SK-N-SH treated with all-trans-retinoic acid at 6 μM for 48 hours (cell line): Measurements from ENCODE around the gene IRAG1.

Experiments
- ATAC-seq: fragments of 200-7000 bp; cut with Tn5 transposase; 3 replicates; pipeline ENCODE4 v1.9.1; 2020; ENCODE audit warnings: mild to moderate bottlenecking, moderate library complexity
- ARNTL ChIP-seq: fragments of 450-650 bp; formaldehyde crosslinking; IDR thresholded peaks from 2 replicates; pipeline ENCODE4 v1.5.0; 2020; ENCODE audit warnings: low read depth, mild to moderate bottlenecking, moderate library complexity, borderline replicate concordance
- BACH2 ChIP-seq: fragments of 250-450 bp; sonication (Bioruptor Pico); IDR thresholded peaks from 2 replicates; pipeline ENCODE4 v1.9.0; 2021; ENCODE audit warnings: mild to moderate bottlenecking, borderline replicate concordance
- CREB5 ChIP-seq: fragments of 250-450 bp; sonication (Bioruptor Pico); IDR thresholded peaks from 2 replicates; pipeline ENCODE4 v1.5.1; 2020; ENCODE audit warnings: low read depth, mild to moderate bottlenecking, moderate library complexity
- CSDC2 ChIP-seq: fragments of 250-450 bp; sonication (Bioruptor Pico); IDR thresholded peaks from 2 replicates; pipeline ENCODE4 v1.5.0; 2020; ENCODE audit warnings: mild to moderate bottlenecking, moderate library complexity
- CSRNP3 ChIP-seq: fragments of 250-450 bp; sonication (Bioruptor Pico); IDR thresholded peaks from 2 replicates; pipeline ENCODE4 v1.5.1; 2021; ENCODE audit warnings: mild to moderate bottlenecking, moderate library complexity
- ESRRG ChIP-seq: fragments of 250-450 bp; sonication (Bioruptor Pico); IDR thresholded peaks from 2 replicates; pipeline ENCODE4 v1.6.1; 2021; ENCODE audit warnings: mild to moderate bottlenecking
- GLIS3 ChIP-seq: fragments of 250-450 bp; sonication (Bioruptor Pico); IDR thresholded peaks from 2 replicates; pipeline ENCODE4 v1.5.0; 2020; ENCODE audit warnings: mild to moderate bottlenecking, moderate library complexity
- ISL1 ChIP-seq: fragments of 250-450 bp; sonication (Bioruptor Pico); IDR thresholded peaks from 2 replicates; pipeline ENCODE4 v2.1.2; 2022; ENCODE audit warnings: mild to moderate bottlenecking, moderate library complexity
- OSR1 ChIP-seq: fragments of 250-450 bp; sonication (Bioruptor Pico); IDR thresholded peaks from 2 replicates; pipeline ENCODE4 v1.8.0; 2022; ENCODE audit warnings: moderate library complexity, mild to moderate bottlenecking, inconsistent platforms
- PATZ1 ChIP-seq: fragments of 250-450 bp; sonication (Bioruptor Pico); IDR thresholded peaks from 2 replicates; pipeline ENCODE4 v1.8.0; 2020; ENCODE audit warnings: mild to moderate bottlenecking, moderate library complexity, borderline replicate concordance
- POU6F1 ChIP-seq: fragments of 250-450 bp; sonication (Bioruptor Pico); IDR thresholded peaks from 2 replicates; pipeline ENCODE4 v1.8.0; 2021; ENCODE audit warnings: low read depth, mild to moderate bottlenecking, moderate library complexity, borderline replicate concordance
- PPARA ChIP-seq: fragments of 250-450 bp; sonication (Bioruptor Pico); IDR thresholded peaks from 2 replicates; pipeline ENCODE4 v1.5.0; 2020; ENCODE audit warnings: mild to moderate bottlenecking, borderline replicate concordance
- RARB ChIP-seq: fragments of 250-450 bp; sonication (Bioruptor Pico); IDR thresholded peaks from 2 replicates; pipeline ENCODE4 v1.8.0; 2021; ENCODE audit warnings: mild to moderate bottlenecking, moderate library complexity
- SNAI2 ChIP-seq: fragments of 250-450 bp; sonication (Bioruptor Pico); IDR thresholded peaks from 2 replicates; pipeline ENCODE4 v1.5.0; 2020; ENCODE audit warnings: mild to moderate bottlenecking, moderate library complexity
- TCF4 ChIP-seq: fragments of 250-450 bp; sonication (Bioruptor Pico); IDR thresholded peaks from 2 replicates; pipeline ENCODE4 v1.8.0; 2021; ENCODE audit warnings: mild to moderate bottlenecking, moderate library complexity, borderline replicate concordance
- TOX ChIP-seq: fragments of 250-450 bp; sonication (Bioruptor Pico); IDR thresholded peaks from 2 replicates; pipeline ENCODE4 v1.8.0; 2021; ENCODE audit warnings: mild to moderate bottlenecking, moderate library complexity, borderline replicate concordance
- TSHZ2 ChIP-seq: fragments of 250-450 bp; sonication (Bioruptor Pico); IDR thresholded peaks from 2 replicates; pipeline ENCODE4 v1.5.0; 2020; ENCODE audit warnings: mild to moderate bottlenecking, moderate library complexity
- ZC3H10 ChIP-seq: fragments of 250-450 bp; sonication (Bioruptor Pico); IDR thresholded peaks from 2 replicates; pipeline ENCODE4 v1.5.1; 2021; ENCODE audit warnings: mild to moderate bottlenecking, moderate library complexity
- ZFP3 ChIP-seq: fragments of 250-450 bp; sonication (Bioruptor Pico); IDR thresholded peaks from 2 replicates; pipeline ENCODE4 v1.5.0; 2020; ENCODE audit warnings: mild to moderate bottlenecking, moderate library complexity
- ZFP30 ChIP-seq: fragments of 450-650 bp; formaldehyde crosslinking; IDR thresholded peaks from 2 replicates; pipeline ENCODE4 v1.5.0; 2022; ENCODE audit warnings: mild to moderate bottlenecking, moderate library complexity
- ZNF565 ChIP-seq: fragments of 450-650 bp; formaldehyde crosslinking; conservative IDR thresholded peaks from 2 replicates; pipeline ENCODE4 v1.5.0; 2020; ENCODE audit warnings: low read depth, mild to moderate bottlenecking, moderate library complexity
- ZNF70 ChIP-seq: fragments of 450-650 bp; formaldehyde crosslinking; IDR thresholded peaks from 2 replicates; pipeline ENCODE4 v1.5.0; 2020; ENCODE audit warnings: mild to moderate bottlenecking, moderate library complexity
- ZNF8 ChIP-seq: fragments of 450-650 bp; formaldehyde crosslinking; IDR thresholded peaks from 2 replicates; pipeline ENCODE4 v1.5.0; 2020; ENCODE audit warnings: mild to moderate bottlenecking, moderate library complexity

IRAG1 gene

GRCh38 chr11:10728789-10729472 lies 35.4 kb upstream of the IRAG1 start:
- TF ChIP-seq CSRNP3 (CRISPR knock-in tag) = no peak
- TF ChIP-seq, all 23 proteins: peak for 0
- ATAC-seq = peak; percentile 56; the same call in 2 of the 3 replicates

GRCh38 chr11:10728154-10728553 lies 34.6 kb upstream of the IRAG1 start:
- TF ChIP-seq PPARA (CRISPR knock-in tag) = no peak
- no peak for TF ChIP-seq ZNF70 (CRISPR knock-in tag)
- TF ChIP-seq CSDC2 (CRISPR knock-in tag) = no peak
- TF ChIP-seq RARB (CRISPR knock-in tag) = no peak
- TF ChIP-seq ZC3H10 (CRISPR knock-in tag) = no peak
- no peak for TF ChIP-seq TOX (CRISPR knock-in tag)
- TF ChIP-seq OSR1 (CRISPR knock-in tag) = no peak
- TF ChIP-seq SNAI2 (CRISPR knock-in tag) = no peak
- TF ChIP-seq ARNTL (CRISPR knock-in tag) = no peak
- TF ChIP-seq ZFP30 (CRISPR knock-in tag) = no peak
- TF ChIP-seq ZNF565 (CRISPR knock-in tag) = no peak
- TF ChIP-seq ZNF8 (CRISPR knock-in tag) = no peak
- no peak for TF ChIP-seq TCF4 (CRISPR knock-in tag)
- TF ChIP-seq POU6F1 (CRISPR knock-in tag) = no peak
- no peak for TF ChIP-seq ZFP3 (CRISPR knock-in tag)
- no peak for TF ChIP-seq ISL1 (CRISPR knock-in tag)
- no peak for TF ChIP-seq GLIS3 (CRISPR knock-in tag)
- TF ChIP-seq CSRNP3 (CRISPR knock-in tag) = no peak
- TF ChIP-seq ESRRG (CRISPR knock-in tag) = no peak
- TF ChIP-seq PATZ1 (CRISPR knock-in tag) = no peak
- TF ChIP-seq, all 23 proteins: peak for 0
- ATAC-seq = no peak

GRCh38 chr11:10727146-10727851 lies 33.7 kb upstream of the IRAG1 start:
- ATAC-seq = no peak
- TF ChIP-seq CREB5 = no peak
- no peak for TF ChIP-seq TSHZ2 (CRISPR knock-in tag)
- no peak for TF ChIP-seq RARB (CRISPR knock-in tag)
- TF ChIP-seq TOX (CRISPR knock-in tag) = no peak
- no peak for TF ChIP-seq CSRNP3 (CRISPR knock-in tag)
- no peak for TF ChIP-seq BACH2
- TF ChIP-seq CSDC2 (CRISPR knock-in tag) = no peak
- TF ChIP-seq ESRRG (CRISPR knock-in tag) = no peak
- no peak for TF ChIP-seq ISL1 (CRISPR knock-in tag)
- TF ChIP-seq ARNTL (CRISPR knock-in tag) = no peak
- TF ChIP-seq ZNF8 (CRISPR knock-in tag) = no peak
- no peak for TF ChIP-seq ZC3H10 (CRISPR knock-in tag)
- no peak for TF ChIP-seq ZNF565 (CRISPR knock-in tag)
- TF ChIP-seq ZFP30 (CRISPR knock-in tag) = no peak
